Keratinocyte (primary cell): ENCODE measurements around the gene DIDO1. TPM values are rescaled to one million over a fixed set of nuclear protein-coding genes. Genes with fewer than 3 reads are reported as not detected.

Experiments
- DNase-seq: peaks from one replicate; pipeline ENCODE4 v3.0.0-alpha.2; 2011; ENCODE audit warnings: low read depth, missing footprints, low spot score
- FAIRE-seq: peaks from 2 replicates; lab custom pipeline; 2011; peaks lifted over from hg19 to GRCh38; lab: Jason Lieb, UNC
- H2AFZ ChIP-seq: 2 replicates; pipeline ENCODE4 v1.6.0; 2012; ENCODE audit warnings: low read length, control low read depth, inconsistent platforms; ENCODE audit not compliant: control insufficient read depth
- H3K27ac ChIP-seq: 2 replicates; pipeline ENCODE4 v1.5.1; 2011; ENCODE audit warnings: low read length; ENCODE audit not compliant: control insufficient read depth, insufficient read depth
- H3K27me3 ChIP-seq: 3 replicates; pipeline ENCODE4 v1.6.0; 2011; ENCODE audit warnings: low read length; ENCODE audit not compliant: control insufficient read depth, insufficient read depth; ENCODE audit errors: extremely low read depth
- H3K36me3 ChIP-seq, 2 experiments: 2 replicates in 1 of 2; 3 replicates in 1 of 2; pipeline ENCODE4 v1.5.1; 2011; ENCODE audit warnings: low read length in 2 of 2, mild to moderate bottlenecking in 1 of 2; ENCODE audit not compliant: control insufficient read depth in 2 of 2, insufficient read depth in 2 of 2; ENCODE audit errors: extremely low read depth in 1 of 2
- H3K4me1 ChIP-seq: 3 replicates; pipeline ENCODE4 v1.5.1; 2011; ENCODE audit warnings: low read length; ENCODE audit not compliant: control insufficient read depth, insufficient read depth; ENCODE audit errors: extremely low read depth
- H3K4me2 ChIP-seq: 3 replicates; pipeline ENCODE4 v1.6.0; 2011; ENCODE audit warnings: low read depth, low read length; ENCODE audit not compliant: control insufficient read depth, insufficient read depth; ENCODE audit errors: extremely low read depth
- H3K4me3 ChIP-seq, 3 experiments: fragments of 200-600 bp in 1 of 3; sonication (generic) in 1 of 3; 2 replicates in 2 of 3; 3 replicates in 1 of 3; pipeline ENCODE4 v1.5.1; 2011 to 2016; ENCODE audit warnings: low read length in 3 of 3, mild to moderate bottlenecking in 3 of 3, control low read depth in 2 of 3, inconsistent platforms in 1 of 3, low read depth in 1 of 3, mixed read lengths in 1 of 3, mixed run types in 1 of 3, moderate library complexity in 1 of 3; ENCODE audit not compliant: control insufficient read depth in 2 of 3, insufficient read depth in 2 of 3; ENCODE audit errors: extremely low read depth in 1 of 3
- H3K79me2 ChIP-seq: 2 replicates; pipeline ENCODE4 v1.6.0; 2012; ENCODE audit warnings: low read length; ENCODE audit not compliant: control insufficient read depth, insufficient read depth
- H3K9ac ChIP-seq: 3 replicates; pipeline ENCODE4 v1.6.0; 2011; ENCODE audit warnings: low read length; ENCODE audit not compliant: control insufficient read depth, insufficient read depth; ENCODE audit errors: extremely low read depth
- H3K9me1 ChIP-seq: 3 replicates; pipeline ENCODE4 v1.6.0; 2011; ENCODE audit warnings: low read length; ENCODE audit not compliant: control insufficient read depth, insufficient read depth; ENCODE audit errors: extremely low read depth
- H3K9me3 ChIP-seq: 2 replicates; pipeline ENCODE4 v1.5.1; 2012; ENCODE audit warnings: low read depth, low read length; ENCODE audit not compliant: control insufficient read depth
- H4K20me1 ChIP-seq: 3 replicates; pipeline ENCODE4 v1.6.0; 2011; ENCODE audit warnings: low read length; ENCODE audit not compliant: control insufficient read depth, insufficient read depth; ENCODE audit errors: extremely low read depth
- EZH2 ChIP-seq: IDR thresholded peaks from one replicate; pipeline ENCODE4 v1.6.1; 2012; ENCODE audit warnings: inconsistent platforms, mild to moderate bottlenecking, low read length, moderate library complexity
- dilution Hi-C: fragments of 300-500 bp; cut with MboI; formaldehyde crosslinking; loops from one replicate; pipeline ENCODE4 v1.7.0; 2020; ENCODE audit warnings: low sequenced_read_pairs; ENCODE audit not compliant: extremely low pct_ligation_motif_present
- polyA plus RNA-seq, 5 experiments: library from polyadenylated mRNA; depleted of rRNA in 3 of 5; stranded (reverse) in 3 of 5; stranded (forward) in 1 of 5; unstranded in 1 of 5; fragments of >200 nt; gene quantifications; 1 replicate in 1 of 5; 2 replicates in 3 of 5; 3 replicates in 1 of 5; pipeline versions ENCODE4 v1.2.1 to v1.2.3, GENCODE V29; 2011 to 2012; ENCODE audit warnings: missing spikeins in 2 of 5, low read depth in 1 of 5, low replicate concordance in 1 of 5
- TF ChIP-seq, protein P1 (sequence below), 3 experiments: IDR thresholded peaks in 1 of 3; conservative IDR thresholded peaks in 1 of 3; optimal IDR thresholded peaks in 1 of 3; 2 replicates in 2 of 3; 3 replicates in 1 of 3; pipeline versions ENCODE3 to v1.5.1; 2011; ENCODE audit warnings: low read length in 3 of 3, mild to moderate bottlenecking in 3 of 3, moderate library complexity in 2 of 3, control low read depth in 1 of 3, inconsistent platforms in 1 of 3; ENCODE audit not compliant: insufficient read depth in 2 of 3; ENCODE audit errors: extremely low read depth in 1 of 3

Gene DIDO1
- polyA plus RNA-seq, 1 donor (not counting 4 experiments of a cell fraction or from before 2014, with no cell fraction given), result 14.2 TPM

DNA sequence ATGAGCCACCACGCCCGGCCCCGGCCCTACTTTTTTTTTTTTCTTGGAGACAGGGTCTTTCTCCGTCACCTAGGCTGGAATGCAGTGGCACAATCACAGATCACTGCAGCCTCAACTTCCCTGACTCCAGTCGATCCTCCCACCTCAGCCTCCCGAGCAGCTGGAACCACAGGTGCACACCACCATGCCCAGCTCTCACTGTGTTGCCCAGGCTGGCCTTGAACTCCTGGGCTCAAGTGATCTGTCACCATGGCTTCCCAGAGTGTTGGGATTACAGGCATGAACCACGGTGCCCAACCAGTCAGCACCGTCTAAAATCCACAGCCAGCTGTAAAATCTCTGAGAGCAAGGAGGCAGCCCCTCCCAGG lies 43.6 kb upstream of the DIDO1 start:
- Histone ChIP-seq H3K9ac (no peak overlapping the region), H3K79me2 (no peaks in the 10 kb centered on the region), H3K4me2 (no peak overlapping the region), H3K36me3 (no peaks in the 10 kb centered on the region), H4K20me1 (peaks cover 3% of the 10 kb centered on the region), H2AFZ (no peak overlapping the region), H3K4me3 (no peak overlapping the region), H3K9me3 (no peaks in the 10 kb centered on the region), H3K27ac (no peak overlapping the region), H3K4me1 (peaks cover 5% of the 10 kb centered on the region), H3K27me3 (peaks cover 56% of the 10 kb centered on the region), H3K9me1 (no peaks in the 10 kb centered on the region)
- dilution Hi-C loops, result no loop called here
- no peak for TF ChIP-seq EZH2
- TF ChIP-seq, protein P1, sequence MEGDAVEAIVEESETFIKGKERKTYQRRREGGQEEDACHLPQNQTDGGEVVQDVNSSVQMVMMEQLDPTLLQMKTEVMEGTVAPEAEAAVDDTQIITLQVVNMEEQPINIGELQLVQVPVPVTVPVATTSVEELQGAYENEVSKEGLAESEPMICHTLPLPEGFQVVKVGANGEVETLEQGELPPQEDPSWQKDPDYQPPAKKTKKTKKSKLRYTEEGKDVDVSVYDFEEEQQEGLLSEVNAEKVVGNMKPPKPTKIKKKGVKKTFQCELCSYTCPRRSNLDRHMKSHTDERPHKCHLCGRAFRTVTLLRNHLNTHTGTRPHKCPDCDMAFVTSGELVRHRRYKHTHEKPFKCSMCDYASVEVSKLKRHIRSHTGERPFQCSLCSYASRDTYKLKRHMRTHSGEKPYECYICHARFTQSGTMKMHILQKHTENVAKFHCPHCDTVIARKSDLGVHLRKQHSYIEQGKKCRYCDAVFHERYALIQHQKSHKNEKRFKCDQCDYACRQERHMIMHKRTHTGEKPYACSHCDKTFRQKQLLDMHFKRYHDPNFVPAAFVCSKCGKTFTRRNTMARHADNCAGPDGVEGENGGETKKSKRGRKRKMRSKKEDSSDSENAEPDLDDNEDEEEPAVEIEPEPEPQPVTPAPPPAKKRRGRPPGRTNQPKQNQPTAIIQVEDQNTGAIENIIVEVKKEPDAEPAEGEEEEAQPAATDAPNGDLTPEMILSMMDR (optimal IDR thresholded peaks at IDR 0.05 in 1 of 3, IDR thresholded peaks at IDR 0.05 in 1 of 3, conservative IDR thresholded peaks at IDR 0.05 in 1 of 3; ENCODE audit: extremely low read depth in 1 of 3, insufficient read depth in 2 of 3, low read length in 3 of 3), result no peak
- no peak for DNase-seq
- FAIRE-seq, result no peak

DNA sequence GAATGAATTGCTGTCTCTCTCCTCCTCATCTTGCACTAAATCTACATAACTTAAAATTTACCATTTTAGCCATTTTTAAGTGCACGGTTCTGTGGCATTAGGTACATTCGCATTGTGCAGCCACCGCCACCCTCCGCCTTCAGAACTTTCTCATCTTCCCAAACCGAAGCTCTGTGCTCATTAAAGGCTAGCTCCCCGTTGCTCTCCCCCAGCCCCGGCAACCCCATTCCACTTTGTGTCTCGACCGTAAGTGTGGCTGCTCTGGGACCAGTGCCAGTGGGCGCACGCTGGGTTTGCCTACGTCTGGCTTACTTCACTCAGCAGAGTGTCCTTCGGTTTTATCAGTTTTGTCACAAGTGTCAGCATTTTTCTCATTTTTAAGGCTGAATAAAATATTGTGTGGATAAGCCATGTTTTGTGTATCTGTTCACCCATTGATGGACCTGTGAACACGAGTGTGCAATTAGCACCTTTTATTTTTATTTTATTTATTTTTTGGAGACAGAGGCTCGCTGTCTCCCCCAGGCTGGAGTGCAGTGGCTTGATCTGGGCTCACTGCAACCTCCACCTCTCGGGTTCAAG lies 43.0 kb upstream of the DIDO1 start:
- H3K27ac ChIP-seq, result no peak overlapping the region
- TF ChIP-seq, protein P1 (optimal IDR thresholded peaks at IDR 0.05 in 1 of 3, IDR thresholded peaks at IDR 0.05 in 1 of 3, conservative IDR thresholded peaks at IDR 0.05 in 1 of 3; ENCODE audit: extremely low read depth in 1 of 3, insufficient read depth in 2 of 3, low read length in 3 of 3), result no peak
- TF ChIP-seq EZH2, result no peak
- peaks cover 8% of the 10 kb centered on the region for H3K4me1 ChIP-seq
- H3K9me3 ChIP-seq, result no peaks in the 10 kb centered on the region
- no peaks in the 10 kb centered on the region for H3K79me2 ChIP-seq
- DNase-seq, result no peak
- no peaks in the 10 kb centered on the region for H3K9me1 ChIP-seq
- FAIRE-seq, result no peak
- H3K9ac ChIP-seq, result no peak overlapping the region
- H2AFZ ChIP-seq, result no peak overlapping the region
- peaks cover 56% of the 10 kb centered on the region for H3K27me3 ChIP-seq
- H3K4me2 ChIP-seq, result no peak overlapping the region
- peaks cover 7% of the 10 kb centered on the region for H4K20me1 ChIP-seq
- no peaks in the 10 kb centered on the region for H3K36me3 ChIP-seq
- dilution Hi-C loops, result no loop called here
- H3K4me3 ChIP-seq, result no peak overlapping the region
